Fibroblast of mammary gland (primary cell): ENCODE data around the gene ELFN1.

Experiments
- DNase-seq: peaks from one replicate; pipeline ENCODE4 v3.0.0-alpha.2; 2010; ENCODE audit warnings: low read depth
- H3K4me3 ChIP-seq: 2 replicates; pipeline ENCODE4 v1.5.1; 2011; ENCODE audit warnings: low read depth, mild to moderate bottlenecking, low read length, moderate library complexity; ENCODE audit not compliant: control insufficient read depth
- CTCF ChIP-seq: conservative IDR thresholded peaks from 2 replicates; pipeline ENCODE4 v1.5.1; 2011; ENCODE audit warnings: low read depth, low read length, inconsistent platforms; ENCODE audit not compliant: control insufficient read depth, insufficient read depth

Gene ELFN1

DNA sequence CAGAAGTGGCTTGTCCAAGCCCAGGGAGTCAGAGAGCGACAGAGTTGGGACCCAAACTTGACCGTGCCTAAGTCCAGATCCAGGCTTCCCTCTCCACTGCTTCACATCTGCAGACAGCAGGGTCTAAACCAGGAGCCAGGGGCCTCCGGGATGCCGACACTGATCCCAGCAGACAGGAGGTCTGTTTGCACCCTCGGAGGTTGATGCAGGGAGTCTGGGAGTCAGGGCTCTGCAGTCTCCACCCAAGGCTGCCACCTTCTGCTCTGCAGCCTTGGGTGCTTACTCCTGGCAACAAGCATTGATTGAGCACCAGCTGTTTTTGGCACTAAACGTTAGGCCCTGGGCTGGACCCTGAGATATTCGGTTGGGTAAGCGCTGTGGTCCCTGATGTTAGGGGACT, 21.0 kb downstream of the ELFN1 start:
- H3K4me3 ChIP-seq, result no peak overlapping the region
- TF ChIP-seq CTCF, result no peak
- no peak for DNase-seq

GRCh38 chr7:1691601-1692514, 21.8 kb downstream of the ELFN1 start:
- TF ChIP-seq CTCF, result no peak
- no peak for DNase-seq
- no peak overlapping the region for H3K4me3 ChIP-seq

- TF ChIP-seq CTCF, result no peak
- no peak for DNase-seq
- no peak overlapping the region for H3K4me3 ChIP-seq
These were observed 22.7 kb downstream of the ELFN1 start for GRCh38 chr7:1692515-1693418.

DNA sequence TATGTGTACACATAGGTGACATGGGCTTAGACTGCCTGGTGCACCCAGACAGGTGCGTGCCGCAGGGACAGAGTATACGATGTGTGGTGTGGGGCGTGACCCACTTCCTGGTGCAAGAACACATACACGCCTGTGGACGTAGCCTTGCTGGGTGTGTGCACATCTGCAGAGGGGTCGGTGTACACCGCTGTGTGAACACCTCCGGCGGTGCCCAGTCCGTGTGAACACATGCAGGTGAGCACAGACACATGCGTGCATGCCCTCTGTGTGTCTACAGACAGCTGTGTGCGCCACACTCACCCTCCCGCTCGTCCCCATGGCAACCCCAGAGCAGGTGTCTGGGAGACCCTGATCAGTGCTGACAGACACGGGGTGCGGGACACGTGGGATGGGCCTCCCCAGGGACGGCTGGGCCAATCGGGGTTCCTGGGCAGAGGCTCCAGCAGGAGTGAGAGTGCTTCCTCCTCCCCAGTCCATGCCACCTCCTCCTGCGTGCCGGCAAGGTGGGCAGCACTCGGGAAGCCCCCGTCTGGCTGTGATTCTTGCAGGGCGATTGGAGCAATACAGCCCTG, 23.4 kb downstream of the ELFN1 start:
- no peak for DNase-seq
- no peak for TF ChIP-seq CTCF
- H3K4me3 ChIP-seq, result no peak overlapping the region

DNA sequence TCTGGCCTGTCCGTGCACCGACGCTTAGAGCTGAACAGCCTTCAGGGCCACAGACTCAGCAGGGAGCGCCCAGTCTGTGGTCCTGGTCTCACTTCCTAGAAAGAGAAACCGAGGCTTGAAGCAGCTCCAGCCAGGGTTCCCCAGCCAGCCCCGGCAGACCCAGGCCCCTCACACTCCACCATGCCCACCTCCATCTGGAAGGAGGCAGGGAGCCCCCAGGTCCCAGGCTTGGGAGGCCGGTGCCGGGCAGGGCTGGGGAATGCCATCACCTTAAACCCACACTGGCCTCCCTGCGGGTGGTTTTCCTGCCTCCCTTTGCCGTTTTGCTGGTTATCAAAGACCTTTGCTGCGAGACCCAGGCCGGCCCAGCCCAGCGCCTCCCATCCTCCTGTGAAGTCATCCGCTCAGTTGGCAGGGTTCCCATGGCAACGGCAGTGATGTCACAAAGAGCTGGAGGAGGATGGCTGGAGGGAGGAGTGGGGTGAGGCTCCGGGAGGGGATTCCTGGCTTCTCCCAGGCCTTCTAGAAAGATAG, 24.0 kb downstream of the ELFN1 start:
- no peak for TF ChIP-seq CTCF
- DNase-seq, result peak; percentile 45

More for the DNA sequence above, 24.0 kb downstream of the ELFN1 start:
- no peak overlapping the region for H3K4me3 ChIP-seq
